Endothelial cell (in vitro differentiated cells): ENCODE data around the gene CHMP1B. TPM values are rescaled to one million over a fixed set of nuclear protein-coding genes. Genes with fewer than 3 reads are reported as not detected.

ENCODE experiments used
- DNase-seq: peaks from one replicate; pipeline ENCODE4 v3.0.0; 2021; ENCODE audit warnings: low spot score
- H3K27ac Mint-ChIP-seq: one replicate; pipeline ENCODE4 v1.8.0; 2021; ENCODE audit warnings: mixed read lengths, inconsistent platforms; ENCODE audit not compliant: unreplicated experiment
- H3K27me3 Mint-ChIP-seq: one replicate; pipeline ENCODE4 v1.8.0; 2021; ENCODE audit warnings: mild to moderate bottlenecking, moderate library complexity, mixed read lengths, inconsistent platforms; ENCODE audit not compliant: unreplicated experiment
- H3K36me3 Mint-ChIP-seq: one replicate; pipeline ENCODE4 v1.8.0; 2021; ENCODE audit warnings: mild to moderate bottlenecking, low read depth, mixed read lengths, inconsistent platforms; ENCODE audit not compliant: unreplicated experiment
- H3K4me1 Mint-ChIP-seq: one replicate; pipeline ENCODE4 v1.8.0; 2021; ENCODE audit warnings: mild to moderate bottlenecking, mixed read lengths, inconsistent platforms; ENCODE audit not compliant: unreplicated experiment
- H3K4me3 Mint-ChIP-seq: one replicate; pipeline ENCODE4 v1.8.0; 2021; ENCODE audit warnings: mild to moderate bottlenecking, mixed read lengths, inconsistent platforms; ENCODE audit not compliant: unreplicated experiment
- H3K9me3 Mint-ChIP-seq: one replicate; pipeline ENCODE4 v1.8.0; 2021; ENCODE audit warnings: mixed read lengths, inconsistent platforms; ENCODE audit not compliant: unreplicated experiment
- CTCF ChIP-seq: fragments of 200-600 bp; sonication (generic); IDR thresholded peaks from one replicate; pipeline ENCODE4 v1.5.0; 2021; ENCODE audit warnings: antibody characterized with exemption; ENCODE audit not compliant: unreplicated experiment
- long read RNA-seq: library from polyadenylated mRNA; unstranded; transcript quantifications from one replicate; pipeline ENCODE4 v2.0.0, GENCODE V29; 2020; ENCODE audit not compliant: unreplicated experiment
- total RNA-seq: library from RNA; stranded (reverse); fragmentation: NEBNext Ultra II Directional; extraction: Animal tissue kit (Norgen Biotek cat#: 25700); gene quantifications from one replicate; pipeline ENCODE4 v1.2.1, GENCODE V29; 2021; ENCODE audit not compliant: unreplicated experiment

Gene CHMP1B
- total RNA-seq = 38.5 TPM
- long read RNA-seq, transcript CHMP1B-201 (1 exons, 3,054 nt) = major isoform, 31 of 31 reads
- long read RNA-seq, partial matches to known transcripts = 0 of 31 reads
- long read RNA-seq, other reads (novel, unspliced or antisense) = 0 of 31 reads

GRCh38 chr18:11851146-11851805 is at the start of gene CHMP1B:
CHMP1B (plus strand) TSS chr18:11851413; CDS start chr18:11851512, 99 bp downstream.
- H3K4me3 Mint-ChIP-seq = peak within 1 kb of the TSS; percentile 100
- H3K4me1 Mint-ChIP-seq = peaks cover 22% of the 10 kb centered on the region
- peak; percentile 97 for DNase-seq

GRCh38 chr18:11801573-11801972 is 49.6 kb upstream of the CHMP1B start:
- no peak for TF ChIP-seq CTCF
- DNase-seq = no peak
- no peak overlapping the region for H3K4me3 Mint-ChIP-seq
- no peaks in the 10 kb centered on the region for H3K36me3 Mint-ChIP-seq
- no peaks in the 10 kb centered on the region for H3K27me3 Mint-ChIP-seq
- H3K4me1 Mint-ChIP-seq = no peaks in the 10 kb centered on the region
- H3K27ac Mint-ChIP-seq = no peak overlapping the region
- no peaks in the 10 kb centered on the region for H3K9me3 Mint-ChIP-seq

More at GRCh38 chr18:11851146-11851805, at the start of gene CHMP1B:
- Mint-ChIP-seq H3K9me3 (no peaks in the 10 kb centered on the region), H3K36me3 (peaks cover 11% of the 10 kb centered on the region), H3K27ac (peak within 1 kb of the TSS; percentile 100), H3K27me3 (peaks cover 5% of the 10 kb centered on the region)
- no peak for TF ChIP-seq CTCF

- DNase-seq = no peak
- Mint-ChIP-seq H3K4me1 (no peaks in the 10 kb centered on the region), H3K36me3 (no peaks in the 10 kb centered on the region), H3K9me3 (no peaks in the 10 kb centered on the region), H3K27me3 (no peaks in the 10 kb centered on the region), H3K4me3 (no peak overlapping the region), H3K27ac (no peak overlapping the region)
- TF ChIP-seq CTCF = no peak
Measured at GRCh38 chr18:11802158-11802557, 49.1 kb upstream of the CHMP1B start.

- no peak for TF ChIP-seq CTCF
- Mint-ChIP-seq H3K4me3 (no peak overlapping the region), H3K9me3 (no peaks in the 10 kb centered on the region), H3K4me1 (no peaks in the 10 kb centered on the region), H3K27ac (no peak overlapping the region), H3K27me3 (no peaks in the 10 kb centered on the region), H3K36me3 (no peaks in the 10 kb centered on the region)
- no peak for DNase-seq
Measured at GRCh38 chr18:11802586-11802985, 48.6 kb upstream of the CHMP1B start.

GRCh38 chr18:11807233-11807632 is 44.0 kb upstream of the CHMP1B start:
- Mint-ChIP-seq H3K27me3 (no peaks in the 10 kb centered on the region), H3K36me3 (no peaks in the 10 kb centered on the region), H3K4me3 (no peak overlapping the region), H3K27ac (no peak overlapping the region), H3K4me1 (no peaks in the 10 kb centered on the region), H3K9me3 (no peaks in the 10 kb centered on the region)
- DNase-seq = no peak
- no peak for TF ChIP-seq CTCF
